ENCODE measurements around the gene CRHBP.

- TF ChIP-seq ISL1 (CRISPR knock-in tag; IDR thresholded peaks at IDR 0.05) (no peak), PATZ1 (CRISPR knock-in tag; IDR thresholded peaks at IDR 0.05; ENCODE audit: borderline replicate concordance) (no peak), ZNF8 (CRISPR knock-in tag; IDR thresholded peaks at IDR 0.05) (no peak), ZFP30 (CRISPR knock-in tag; IDR thresholded peaks at IDR 0.05) (no peak), OSR1 (CRISPR knock-in tag; IDR thresholded peaks at IDR 0.05) (no peak), TSHZ2 (CRISPR knock-in tag; IDR thresholded peaks at IDR 0.05) (no peak), ZFP3 (CRISPR knock-in tag; IDR thresholded peaks at IDR 0.05) (no peak), CREB5 (CRISPR knock-in tag; IDR thresholded peaks at IDR 0.05; ENCODE audit: low read depth) (no peak), CSDC2 (CRISPR knock-in tag; IDR thresholded peaks at IDR 0.05) (no peak)
- TF ChIP-seq, protein P1, sequence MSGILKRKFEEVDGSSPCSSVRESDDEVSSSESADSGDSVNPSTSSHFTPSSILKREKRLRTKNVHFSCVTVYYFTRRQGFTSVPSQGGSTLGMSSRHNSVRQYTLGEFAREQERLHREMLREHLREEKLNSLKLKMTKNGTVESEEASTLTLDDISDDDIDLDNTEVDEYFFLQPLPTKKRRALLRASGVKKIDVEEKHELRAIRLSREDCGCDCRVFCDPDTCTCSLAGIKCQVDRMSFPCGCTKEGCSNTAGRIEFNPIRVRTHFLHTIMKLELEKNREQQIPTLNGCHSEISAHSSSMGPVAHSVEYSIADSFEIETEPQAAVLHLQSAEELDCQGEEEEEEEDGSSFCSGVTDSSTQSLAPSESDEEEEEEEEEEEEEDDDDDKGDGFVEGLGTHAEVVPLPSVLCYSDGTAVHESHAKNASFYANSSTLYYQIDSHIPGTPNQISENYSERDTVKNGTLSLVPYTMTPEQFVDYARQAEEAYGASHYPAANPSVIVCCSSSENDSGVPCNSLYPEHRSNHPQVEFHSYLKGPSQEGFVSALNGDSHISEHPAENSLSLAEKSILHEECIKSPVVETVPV (CRISPR knock-in tag; IDR thresholded peaks at IDR 0.05) = no peak
Measured at GRCh38 chr5:77017668-77018067, 64.8 kb downstream of the CRHBP start.

All from SK-N-SH treated with all-trans-retinoic acid at 6 μM for 48 hours (cell line).